D721Med (cell line): Measurements from ENCODE around the gene TNN.

Experiments used
- DNase-seq: peaks from one replicate; pipeline ENCODE4 v3.0.0; 2011; ENCODE audit warnings: low spot score; ENCODE audit not compliant: insufficient read length
- FAIRE-seq: peaks from 2 replicates; lab custom pipeline; 2011; peaks lifted over from hg19 to GRCh38; lab: Jason Lieb, UNC
- CTCF ChIP-seq: IDR thresholded peaks from 2 replicates; pipeline ENCODE4 v1.5.1; 2012; ENCODE audit warnings: mild to moderate bottlenecking, control low read depth; ENCODE audit not compliant: insufficient read depth; ENCODE audit errors: missing control alignments

The TNN gene

GRCh38 chr1:175183586-175183985 lies 116.0 kb downstream of the TNN start:
- FAIRE-seq = no peak
- TF ChIP-seq CTCF = no peak
- DNase-seq = no peak

GRCh38 chr1:175185903-175186302 lies 118.3 kb downstream of the TNN start:
- FAIRE-seq = no peak
- no peak for TF ChIP-seq CTCF
- DNase-seq = no peak

- no peak for TF ChIP-seq CTCF
- FAIRE-seq (no peak), DNase-seq (no peak)
These were observed 119.0 kb downstream of the TNN start for GRCh38 chr1:175186433-175187160.

- no peak for TF ChIP-seq CTCF
- no peak for DNase-seq
- no peak for FAIRE-seq
These were observed 121.3 kb downstream of the TNN start for GRCh38 chr1:175188936-175189335.

GRCh38 chr1:175191659-175192058 lies 124.0 kb downstream of the TNN start:
- FAIRE-seq (no peak), DNase-seq (no peak)
- TF ChIP-seq CTCF = no peak

GRCh38 chr1:175192111-175192629 lies 124.5 kb downstream of the TNN start:
- no peak for DNase-seq
- no peak for TF ChIP-seq CTCF
- no peak for FAIRE-seq
